GM18867 (cell line): ENCODE results near the gene DMC1.

ENCODE experiments used
- ATAC-seq: cut with Tn5 transposase; IDR thresholded peaks from one replicate; pipeline ENCODE4 v1.9.1; 2021; ENCODE audit warnings: mild to moderate bottlenecking, moderate library complexity; ENCODE audit not compliant: unreplicated experiment

DMC1 gene

GRCh38 chr22:38567531-38568285, 2.3 kb downstream of the DMC1 start:
- no peak for ATAC-seq

- no peak for ATAC-seq
Observed at GRCh38 chr22:38566726-38567504, 3.1 kb downstream of the DMC1 start.

- no peak for ATAC-seq
Observed at GRCh38 chr22:38565441-38565840, 4.5 kb downstream of the DMC1 start.

- ATAC-seq = no peak
Observed at GRCh38 chr22:38564669-38565068, 5.3 kb downstream of the DMC1 start.

- no peak for ATAC-seq
Observed at GRCh38 chr22:38554281-38554680, 15.7 kb downstream of the DMC1 start.

GRCh38 chr22:38549101-38549894, 20.7 kb downstream of the DMC1 start:
- no peak for ATAC-seq

GRCh38 chr22:38540701-38541100, 29.3 kb downstream of the DMC1 start:
- ATAC-seq = no peak

GRCh38 chr22:38531251-38531938, 38.6 kb downstream of the DMC1 start:
- no peak for ATAC-seq

- ATAC-seq = no peak
Observed at GRCh38 chr22:38524429-38524828, 45.6 kb downstream of the DMC1 start.

- no peak for ATAC-seq
Observed at GRCh38 chr22:38523479-38523878, 46.5 kb downstream of the DMC1 start.

- no peak for ATAC-seq
Observed at GRCh38 chr22:38523029-38523428, 47.0 kb downstream of the DMC1 start.

- ATAC-seq = no peak
Observed at GRCh38 chr22:38519453-38520250, 50.3 kb downstream of the DMC1 start.

- no peak for ATAC-seq
Observed at GRCh38 chr22:38518620-38519019, 51.4 kb downstream of the DMC1 start.

- no peak for ATAC-seq
Observed at GRCh38 chr22:38513063-38513462, 56.9 kb downstream of the DMC1 start.

GRCh38 chr22:38510416-38510970, 59.5 kb downstream of the DMC1 start:
- no peak for ATAC-seq

- peak; percentile 79 for ATAC-seq
Observed at GRCh38 chr22:38506118-38506962, 63.6 kb downstream of the DMC1 start, which contains the start of gene DDX17. Gene DDX17, minus strand, starts transcription at chr22:38506311.

GRCh38 chr22:38505541-38506117, 64.4 kb downstream of the DMC1 start:
- peak; percentile 20 for ATAC-seq

GRCh38 chr22:38504731-38505540, 65.0 kb downstream of the DMC1 start:
- ATAC-seq = no peak
